Measurements from ENCODE around the gene IER5. TPM values are rescaled to one million over a fixed set of nuclear protein-coding genes. Genes with fewer than 3 reads are reported as not detected.
A peak's percentile ranks its signal among the peaks of the same experiment; 100 is the strongest.

The IER5 gene
- total and polyA plus RNA-seq, 9 of the 15 experiments (the other 6 are each of a cell fraction or from before 2014, with no cell fraction given) = 2.4 to 32.1 (median 12.0) TPM

DNA sequence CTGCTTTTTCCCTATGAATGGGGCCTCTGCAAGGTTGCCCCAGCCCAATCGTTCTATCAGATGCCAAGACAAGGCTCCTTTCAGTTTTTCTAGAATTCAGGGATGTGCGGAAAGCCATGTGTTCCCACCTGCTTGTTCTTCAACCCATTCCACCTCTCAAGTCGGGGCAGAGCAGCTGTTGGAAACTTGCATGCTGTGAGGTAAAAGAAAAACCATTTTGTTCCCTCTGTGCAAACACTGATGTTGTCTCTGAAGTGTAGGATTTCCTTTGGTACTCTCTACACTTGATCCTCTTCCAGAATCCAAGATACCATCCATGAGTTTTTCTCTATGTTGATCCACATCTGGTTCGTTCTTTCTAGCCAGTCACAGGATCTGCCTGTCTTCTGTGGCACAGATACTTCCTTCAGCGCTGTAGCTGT is 7.3 kb downstream of the IER5 start (continued):
- no peak for TF ChIP-seq ZNF785 (CRISPR knock-in tag; IDR thresholded peaks at IDR 0.05)
- no peak for TF ChIP-seq TEAD2 (tag; IDR thresholded peaks at IDR 0.05)
- TF ChIP-seq MAFK (IDR thresholded peaks at IDR 0.05; ENCODE audit: low read length) = no peak
- TF ChIP-seq ARID1B (IDR thresholded peaks at IDR 0.05) = no peak
- no peak for TF ChIP-seq ZFX (CRISPR knock-in tag; IDR thresholded peaks at IDR 0.05)
- TF ChIP-seq NCOA4 (IDR thresholded peaks at IDR 0.05; ENCODE audit: partially characterized antibody) = no peak
- TF ChIP-seq POU5F1 (IDR thresholded peaks at IDR 0.05; ENCODE audit: borderline replicate concordance, low read depth, low read length, partially characterized antibody) = no peak

GRCh38 chr1:181097242-181097641 is 8.7 kb downstream of the IER5 start:
- Histone ChIP-seq H3K79me2 (ENCODE audit: control insufficient read depth, insufficient read depth, low read length) (peaks cover 11% of the 10 kb centered on the region), H3K4me1 (replicated peaks in 1 of 2; ENCODE audit: control insufficient read depth in 2 of 2, insufficient read depth in 2 of 2, low read length in 2 of 2) (peaks cover 24 to 43% of the 10 kb centered on the region in 2 experiments), H3K4me2 (ENCODE audit: insufficient read depth, low read length) (no peak overlapping the region), H3K27ac (ENCODE audit: extremely low read depth, low read depth, low read length) (no peak overlapping the region), H3K9ac (ENCODE audit: insufficient read depth in 1 of 2, low read depth in 2 of 2, low read length in 2 of 2) (no peak overlapping the region; a peak in 1 of 4 replicates), H4K20me1 (replicated peaks; ENCODE audit: control insufficient read depth, insufficient read depth, low read length) (0 out of 2 replicates have a peak, but pooled peaks cover 8% of the 10 kb centered on the region), H3K9me3 (replicated peaks; ENCODE audit: control insufficient read depth, insufficient read depth, low read depth, low read length) (no peaks in the 10 kb centered on the region), H3K9me1 (ENCODE audit: control insufficient read depth, insufficient read depth, low read length) (no peaks in the 10 kb centered on the region), H3K27me3 (ENCODE audit: control insufficient read depth in 2 of 2, insufficient read depth in 2 of 2, low read length in 2 of 2) (no peaks in the 10 kb centered on the region), H3K4me3 (no peak overlapping the region), H2AFZ (ENCODE audit: low read depth, low read length) (no peak overlapping the region), H3K36me3 (ENCODE audit: control insufficient read depth, insufficient read depth, low read length) (peaks cover 10% of the 10 kb centered on the region; the same call in 1 of the 3 replicates)
- intact Hi-C loops (cut with micrococcal nuclease) = no loop called here
- WGBS (ENCODE audit: insufficient coverage, low coverage, missing lambda C conversion rate) = 48% methylated on average over 7 of the region's 7 CpGs
- in situ Hi-C loops (cut with MboI) = no loop called here
- no peak for FAIRE-seq
- CTCF ChIA-PET (ENCODE audit: low intra/inter-chr PET ratio) = no interaction called here
- DNase-seq (ENCODE audit: extremely low read depth in 1 of 4, low spot score in 3 of 4) = no peak
- ATAC-seq = peak; percentile 11; the same call in 1 of the 3 replicates
- POLR2A ChIA-PET = interaction anchor here (0.7 to 12.3 kb wide), 10 partner anchors 7 to 595 kb away, joined by 3 to 257 read pairs (median 4); partner anchors contain the start of genes ACBD6 and IER5
- no TSS peak for BruUV-seq (replicated peaks)
- TF ChIP-seq EGR1 (conservative IDR thresholded peaks at IDR 0.05) = peak; percentile 91
- TF ChIP-seq, protein P1, sequence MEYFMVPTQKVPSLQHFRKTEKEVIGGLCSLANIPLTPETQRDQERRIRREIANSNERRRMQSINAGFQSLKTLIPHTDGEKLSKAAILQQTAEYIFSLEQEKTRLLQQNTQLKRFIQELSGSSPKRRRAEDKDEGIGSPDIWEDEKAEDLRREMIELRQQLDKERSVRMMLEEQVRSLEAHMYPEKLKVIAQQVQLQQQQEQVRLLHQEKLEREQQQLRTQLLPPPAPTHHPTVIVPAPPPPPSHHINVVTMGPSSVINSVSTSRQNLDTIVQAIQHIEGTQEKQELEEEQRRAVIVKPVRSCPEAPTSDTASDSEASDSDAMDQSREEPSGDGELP (CRISPR knock-in tag; IDR thresholded peaks at IDR 0.05; ENCODE audit: borderline replicate concordance) = peak; percentile 48; the same call in 1 of the 2 replicates
- TF ChIP-seq CBFA2T3 (IDR thresholded peaks at IDR 0.05) = peak; percentile 17
- TF ChIP-seq PPARD (CRISPR knock-in tag; IDR thresholded peaks at IDR 0.05) = no peak
- TF ChIP-seq ZBTB40 (IDR thresholded peaks at IDR 0.05) = no peak
- TF ChIP-seq ZBTB40 (CRISPR knock-in tag; IDR thresholded peaks at IDR 0.05) = no peak
